GM10248 (cell line): Measurements from ENCODE around the gene DNAJC8.

Experiments used
- CTCF ChIA-PET: fragments of 300-600 bp; sonication (Branson Sonifier 250); formaldehyde crosslinking; extraction: SDS; loops from one replicate; lab custom pipeline; 2021; ENCODE audit warnings: antibody characterized with exemption; lab: Yijun Ruan, JAX
- POLR2A ChIA-PET: fragments of 350-650 bp; sonication (Branson Sonifier 250); formaldehyde crosslinking; extraction: SDS; loops from one replicate; lab custom pipeline; 2020; ENCODE audit warnings: antibody characterized with exemption; lab: Yijun Ruan, JAX
- DNase-seq: peaks from one replicate; pipeline ENCODE4 v3.0.0; 2012; ENCODE audit errors: extremely low spot score
- TF ChIP-seq, protein P1 (sequence below): IDR thresholded peaks from 2 replicates; pipeline ENCODE4 v1.5.1; 2012; ENCODE audit warnings: mild to moderate bottlenecking, low read depth; ENCODE audit errors: extremely low read depth, missing control alignments, control extremely low read depth

Gene DNAJC8

DNA sequence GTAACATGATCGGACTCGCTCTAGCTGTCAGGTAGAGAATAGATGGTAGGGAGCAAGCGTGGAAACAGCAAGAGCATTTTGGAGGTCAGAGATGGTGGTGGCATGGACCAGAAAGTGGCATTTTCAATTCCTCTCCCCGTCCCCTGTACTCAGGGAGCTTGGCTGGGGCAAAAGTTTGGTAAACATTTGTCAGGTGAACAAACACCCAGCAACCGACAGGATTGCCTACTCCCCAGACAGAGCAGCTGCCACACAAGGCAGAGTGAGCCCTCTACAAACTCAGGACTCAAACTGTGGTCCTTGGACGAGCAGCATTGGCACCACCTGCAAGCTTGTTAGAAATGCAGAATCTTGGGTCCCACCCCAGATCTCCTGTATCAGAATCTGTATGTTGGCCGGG lies 70.7 kb downstream of the DNAJC8 start:
- POLR2A ChIA-PET: interaction anchor here (0.5 kb wide), 1 partner anchor 51 kb away, joined by 3 read pairs; no protein-coding TSS in a partner anchor
- no peak for DNase-seq
- CTCF ChIA-PET: interaction anchor here (1.3 to 2.9 kb wide), 2 partner anchors 46 to 48 kb away, joined by 3 to 9 read pairs; no protein-coding TSS in a partner anchor
- TF ChIP-seq, protein P1, sequence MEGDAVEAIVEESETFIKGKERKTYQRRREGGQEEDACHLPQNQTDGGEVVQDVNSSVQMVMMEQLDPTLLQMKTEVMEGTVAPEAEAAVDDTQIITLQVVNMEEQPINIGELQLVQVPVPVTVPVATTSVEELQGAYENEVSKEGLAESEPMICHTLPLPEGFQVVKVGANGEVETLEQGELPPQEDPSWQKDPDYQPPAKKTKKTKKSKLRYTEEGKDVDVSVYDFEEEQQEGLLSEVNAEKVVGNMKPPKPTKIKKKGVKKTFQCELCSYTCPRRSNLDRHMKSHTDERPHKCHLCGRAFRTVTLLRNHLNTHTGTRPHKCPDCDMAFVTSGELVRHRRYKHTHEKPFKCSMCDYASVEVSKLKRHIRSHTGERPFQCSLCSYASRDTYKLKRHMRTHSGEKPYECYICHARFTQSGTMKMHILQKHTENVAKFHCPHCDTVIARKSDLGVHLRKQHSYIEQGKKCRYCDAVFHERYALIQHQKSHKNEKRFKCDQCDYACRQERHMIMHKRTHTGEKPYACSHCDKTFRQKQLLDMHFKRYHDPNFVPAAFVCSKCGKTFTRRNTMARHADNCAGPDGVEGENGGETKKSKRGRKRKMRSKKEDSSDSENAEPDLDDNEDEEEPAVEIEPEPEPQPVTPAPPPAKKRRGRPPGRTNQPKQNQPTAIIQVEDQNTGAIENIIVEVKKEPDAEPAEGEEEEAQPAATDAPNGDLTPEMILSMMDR: no peak

DNA sequence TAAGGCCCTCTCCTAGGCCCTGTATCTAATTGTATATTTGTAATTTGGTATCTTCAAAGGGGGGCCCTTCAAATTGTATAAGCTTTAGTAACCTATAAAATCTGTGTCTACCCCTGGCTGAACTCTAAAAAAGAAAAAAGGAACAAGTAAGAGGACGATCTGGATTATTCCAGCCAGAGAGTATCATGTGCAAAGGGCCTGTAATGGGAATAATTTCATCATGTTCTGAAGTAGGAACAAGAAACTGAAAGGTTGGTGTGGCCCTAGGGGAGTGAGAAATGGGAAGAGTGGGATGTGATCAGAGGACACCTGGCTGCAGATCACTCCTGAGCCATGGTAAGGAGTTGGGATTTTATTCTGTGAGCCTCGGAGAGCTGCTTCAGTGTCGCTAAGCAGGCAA lies 71.1 kb downstream of the DNAJC8 start:
- ChIA-PET POLR2A (interaction anchor here (0.5 kb wide), 1 partner anchor 52 kb away, joined by 3 read pairs; no protein-coding TSS in a partner anchor), CTCF (interaction anchor here (0.8 to 2.9 kb wide), 5 partner anchors 9 to 49 kb away, joined by 3 to 9 read pairs (median 4); no protein-coding TSS in a partner anchor)
- TF ChIP-seq, protein P1: no peak
- no peak for DNase-seq

DNA sequence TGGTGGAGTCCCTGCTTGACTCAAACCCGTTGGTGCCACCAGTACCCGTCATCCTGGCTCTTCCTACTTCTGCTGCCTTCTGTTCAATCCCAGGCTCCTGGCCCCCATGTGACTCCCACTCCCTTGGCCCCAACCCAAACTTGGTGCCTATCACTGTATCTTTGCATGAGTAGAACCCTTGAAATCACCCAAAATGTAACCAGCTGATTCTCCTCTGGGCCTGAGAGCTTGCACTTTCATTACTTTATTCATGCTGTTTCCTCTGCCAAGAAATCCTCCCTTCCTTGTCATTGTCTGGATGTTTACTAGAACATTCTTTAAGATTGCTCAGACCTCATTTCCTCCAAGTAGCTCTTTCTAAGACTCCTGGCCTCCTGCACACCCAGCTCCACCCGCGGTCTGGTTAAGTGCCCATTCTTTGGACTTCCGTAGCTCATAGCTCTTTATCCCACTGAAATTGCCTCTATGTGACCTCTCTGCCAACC lies 72.0 kb downstream of the DNAJC8 start:
- ChIA-PET POLR2A (interaction anchor here (0.6 kb wide), 1 partner anchor 18 kb away, joined by 4 read pairs; no protein-coding TSS in a partner anchor), CTCF (interaction anchor here (0.8 to 2.9 kb wide), 7 partner anchors 10 to 88 kb away, joined by 3 to 9 read pairs (median 3); no protein-coding TSS in a partner anchor)
- DNase-seq: no peak
- TF ChIP-seq, protein P1: no peak

DNA sequence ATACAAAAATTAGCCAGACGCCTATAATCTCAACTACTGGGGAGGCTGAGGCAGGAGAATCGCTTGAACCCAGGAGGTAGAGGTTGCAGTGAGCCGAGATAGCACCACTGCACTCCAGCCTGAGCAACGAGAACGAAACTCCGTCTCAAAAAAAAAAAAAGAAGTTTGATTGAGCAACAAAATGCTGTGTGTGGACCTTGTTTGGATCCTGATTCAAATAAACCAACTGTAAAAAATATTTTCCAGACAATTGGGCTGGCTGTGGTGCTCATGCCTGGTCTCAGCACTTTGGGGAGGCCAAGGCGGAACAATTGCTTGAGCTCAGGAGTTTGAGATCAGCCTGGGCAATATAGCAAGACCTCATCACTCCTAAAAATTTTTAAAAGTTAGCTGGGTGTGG lies 73.1 kb downstream of the DNAJC8 start:
- POLR2A ChIA-PET: no interaction called here

DNA sequence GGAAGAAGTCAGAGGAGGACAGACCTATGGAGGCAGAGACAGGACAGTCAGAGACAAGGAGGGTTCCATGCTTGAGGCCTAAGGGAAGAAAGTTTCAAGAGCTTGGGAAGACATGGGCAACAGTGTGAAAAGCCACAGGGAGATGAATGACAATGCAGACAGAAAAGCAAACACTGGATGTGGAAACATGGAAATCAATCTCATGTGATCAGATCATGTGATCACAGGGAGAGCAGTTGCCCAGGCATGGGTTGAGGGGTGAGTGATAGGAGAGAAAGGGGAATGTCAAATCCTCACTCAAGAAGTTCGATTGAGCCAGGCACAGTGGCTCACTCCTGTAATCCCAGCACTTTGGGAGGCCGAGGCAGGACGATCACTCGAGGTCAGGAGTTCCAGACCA lies 73.6 kb downstream of the DNAJC8 start:
- TF ChIP-seq, protein P1: no peak
- ChIA-PET CTCF (interaction anchor here (2.4 kb wide), 1 partner anchor 12 kb away, joined by 6 read pairs; no protein-coding TSS in a partner anchor), POLR2A (no interaction called here)
- DNase-seq: no peak

More for the DNA sequence above, 73.1 kb downstream of the DNAJC8 start:
- CTCF ChIA-PET: interaction anchor here (2.4 to 2.9 kb wide), 2 partner anchors 11 to 49 kb away, joined by 6 to 9 read pairs; no protein-coding TSS in a partner anchor
- DNase-seq: no peak
- TF ChIP-seq, protein P1: no peak

DNA sequence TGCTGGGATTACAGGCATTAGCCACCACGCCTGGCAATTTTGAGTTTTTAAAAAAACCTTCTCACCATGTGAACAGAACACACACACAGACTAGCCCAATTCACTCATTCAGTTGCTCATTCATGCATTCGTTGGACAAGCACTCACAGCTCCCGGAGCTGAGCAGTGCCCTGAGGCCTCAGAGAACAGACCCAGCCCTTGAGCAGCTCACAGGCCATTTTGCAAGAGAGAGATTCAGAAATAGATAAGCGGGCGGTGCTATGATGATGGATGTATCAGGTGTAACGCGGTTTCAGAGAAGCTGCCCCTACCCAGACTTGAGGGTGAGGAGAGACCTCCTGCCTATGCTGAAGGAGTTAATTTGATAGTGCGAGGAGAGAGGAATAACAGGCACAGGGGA lies 74.9 kb downstream of the DNAJC8 start:
- DNase-seq: no peak
- POLR2A ChIA-PET: no interaction called here
- CTCF ChIA-PET: no interaction called here
- TF ChIP-seq, protein P1: no peak
